HG02938 (cell line): ENCODE data around the gene H2BK1.

ENCODE experiments used
- ATAC-seq: cut with Tn5 transposase; IDR thresholded peaks from one replicate; pipeline ENCODE4 v1.9.1; 2021; ENCODE audit warnings: mild to moderate bottlenecking, moderate library complexity; ENCODE audit not compliant: unreplicated experiment

Gene H2BK1

GRCh38 chr7:151205730-151206129 lies 4.6 kb downstream of the H2BK1 start:
- no peak for ATAC-seq

- no peak for ATAC-seq
Observed at GRCh38 chr7:151204383-151205032, 5.8 kb downstream of the H2BK1 start.

- no peak for ATAC-seq
Observed at GRCh38 chr7:151202836-151203235, 7.5 kb downstream of the H2BK1 start.

GRCh38 chr7:151201751-151202150 lies 8.5 kb downstream of the H2BK1 start:
- no peak for ATAC-seq

GRCh38 chr7:151201344-151201743 lies 8.9 kb downstream of the H2BK1 start:
- ATAC-seq = no peak

- no peak for ATAC-seq
Observed at GRCh38 chr7:151198945-151199848, 11.1 kb downstream of the H2BK1 start.

- ATAC-seq = no peak
Observed at GRCh38 chr7:151197932-151198331, 12.4 kb downstream of the H2BK1 start.

GRCh38 chr7:151195616-151196450 lies 14.5 kb downstream of the H2BK1 start:
- ATAC-seq = no peak

- ATAC-seq = no peak
Observed at GRCh38 chr7:151194188-151194587, 16.1 kb downstream of the H2BK1 start.

- no peak for ATAC-seq
Observed at GRCh38 chr7:151193203-151193978, 16.9 kb downstream of the H2BK1 start.

- ATAC-seq = no peak
Observed at GRCh38 chr7:151192002-151192539, 18.2 kb downstream of the H2BK1 start.

- ATAC-seq = no peak
Observed at GRCh38 chr7:151191544-151191943, 18.7 kb downstream of the H2BK1 start.

- ATAC-seq = no peak
Observed at GRCh38 chr7:151189038-151189437, 21.2 kb downstream of the H2BK1 start.

- no peak for ATAC-seq
Observed at GRCh38 chr7:151188252-151188542, 22.1 kb downstream of the H2BK1 start.

GRCh38 chr7:151187409-151188251 lies 22.7 kb downstream of the H2BK1 start:
- ATAC-seq = no peak

- no peak for ATAC-seq
Observed at GRCh38 chr7:151186640-151187408, 23.5 kb downstream of the H2BK1 start, which contains the start of gene ASB10. TSS of gene ASB10 (minus strand) at chr7:151187250. CDS start at chr7:151187130, 120 bp downstream.

- no peak for ATAC-seq
Observed at GRCh38 chr7:151185762-151186639, 24.3 kb downstream of the H2BK1 start.

GRCh38 chr7:151181011-151181431 lies 29.3 kb downstream of the H2BK1 start:
- no peak for ATAC-seq
